Hematopoietic multipotent progenitor cell treated with erythropoietin and hydrocortisone succinate and interleukin-3 and kit ligand, for 8 days (in vitro differentiated cells): ENCODE measurements around the gene MS4A6E.
"Not testable (repeated sequence)": the region's sequence is repeated elsewhere in the genome, so short reads cannot be mapped to it uniquely, and the experiment has no call there.

Experiments used
- DNase-seq: peaks from one replicate; pipeline ENCODE4 v3.0.0-alpha.2; 2015

The MS4A6E gene

DNA sequence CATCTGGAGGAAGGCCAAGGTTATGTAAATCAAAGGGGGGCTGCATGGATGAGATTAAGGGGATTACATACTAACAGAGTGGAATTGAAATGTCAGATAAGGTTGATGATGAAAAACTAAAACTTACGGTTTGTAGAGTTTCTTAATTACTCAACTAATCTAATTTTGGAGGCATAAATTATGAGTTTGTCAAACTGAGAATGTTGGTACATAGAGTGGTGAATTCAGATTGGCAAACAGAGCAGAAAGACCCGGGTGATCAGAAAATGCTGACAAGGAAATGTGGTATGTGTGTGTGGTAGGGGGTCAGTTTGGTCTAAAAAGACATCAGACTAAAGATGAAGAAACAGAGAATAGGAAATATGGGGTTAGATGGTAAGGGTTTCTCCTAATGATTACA, 11.0 kb downstream of the MS4A6E start:
- no peak for DNase-seq

DNA sequence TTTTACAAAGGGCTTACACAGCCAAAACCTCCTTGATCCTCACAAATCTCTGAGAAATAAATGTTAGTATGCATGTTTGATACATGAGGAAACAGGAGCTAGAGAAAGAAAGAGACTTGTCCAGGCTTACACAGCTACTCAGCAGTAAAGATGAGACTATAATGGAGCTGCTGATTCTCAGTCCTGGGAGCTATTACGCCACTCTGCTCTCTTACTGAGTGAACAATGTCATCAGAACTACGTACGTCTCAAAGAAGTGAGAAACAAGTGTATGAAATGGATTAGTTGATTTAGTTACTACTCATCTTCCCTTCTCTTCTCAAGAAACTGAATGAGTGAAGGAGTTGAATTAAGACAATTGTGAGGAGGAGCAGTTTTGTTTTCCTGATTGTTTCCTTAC, 12.3 kb downstream of the MS4A6E start:
- no peak for DNase-seq

DNA sequence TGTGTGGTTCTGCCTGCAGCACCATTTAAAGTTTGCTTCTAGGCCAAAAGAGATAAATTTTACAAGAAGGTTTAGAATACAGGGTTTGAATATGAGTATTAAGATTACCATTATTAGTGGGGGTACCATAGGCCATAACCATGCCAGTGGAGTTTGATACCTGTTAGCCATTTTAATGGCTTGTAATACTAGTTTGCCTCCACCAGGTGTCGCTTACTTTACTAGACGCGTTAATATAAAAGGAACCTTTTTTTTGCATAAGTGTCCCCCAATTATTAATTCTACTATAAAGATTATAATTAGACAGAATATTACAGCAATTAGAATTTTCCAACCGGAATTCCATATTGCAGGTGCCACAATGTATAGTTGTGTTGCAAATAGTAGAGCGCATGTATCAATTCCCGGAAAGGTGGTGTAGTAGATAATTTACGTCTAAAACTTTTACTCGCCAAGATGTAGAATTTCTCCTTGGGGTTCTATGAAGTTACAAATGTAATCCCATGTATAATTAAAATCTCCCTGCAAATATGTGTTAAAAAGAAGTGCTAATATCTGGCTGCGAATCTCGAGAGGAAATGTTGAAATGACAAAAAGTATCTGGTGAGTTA, 16.1 kb downstream of the MS4A6E start:
- DNase-seq = peak; percentile 54

DNA sequence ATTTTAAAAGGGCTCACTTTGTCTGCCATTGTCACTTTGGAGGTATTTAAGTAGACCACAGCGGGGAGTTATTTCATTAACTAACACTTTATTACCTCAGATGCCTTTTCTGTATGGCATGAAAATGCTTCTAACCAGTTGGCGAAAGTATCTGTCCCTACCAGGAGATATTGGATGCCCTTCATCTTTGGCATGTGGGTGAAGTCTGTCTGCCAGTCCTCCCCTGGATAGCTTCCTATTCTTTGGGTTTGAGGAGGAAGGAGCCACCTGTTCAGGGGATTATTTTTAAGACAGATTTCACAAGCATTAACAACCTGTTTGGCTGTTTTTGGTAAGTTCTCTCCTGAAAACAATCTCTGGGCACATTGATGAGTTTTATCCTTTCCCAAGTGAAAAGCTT, 17.1 kb downstream of the MS4A6E start:
- no peak for DNase-seq

DNA sequence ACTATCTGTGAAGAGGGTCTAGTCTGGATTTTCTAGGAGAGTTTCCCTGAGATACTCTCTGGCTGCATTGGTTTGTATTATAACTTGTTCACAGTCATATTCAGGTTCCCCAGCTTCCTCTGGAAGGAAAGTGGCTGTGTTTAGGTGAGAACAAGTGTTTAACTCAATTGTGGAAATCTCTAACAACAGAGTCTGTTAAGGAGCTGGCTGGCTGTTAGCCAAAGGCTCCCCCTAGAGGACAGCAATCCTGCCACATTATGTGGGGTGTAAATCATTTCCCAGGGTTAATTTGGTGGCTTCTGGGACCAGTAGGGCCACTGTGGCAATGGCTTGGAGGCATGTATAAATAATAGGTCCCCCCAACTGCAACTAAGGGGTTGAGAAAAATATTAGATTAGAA, 18.4 kb downstream of the MS4A6E start:
- peak; percentile 51 for DNase-seq

DNA sequence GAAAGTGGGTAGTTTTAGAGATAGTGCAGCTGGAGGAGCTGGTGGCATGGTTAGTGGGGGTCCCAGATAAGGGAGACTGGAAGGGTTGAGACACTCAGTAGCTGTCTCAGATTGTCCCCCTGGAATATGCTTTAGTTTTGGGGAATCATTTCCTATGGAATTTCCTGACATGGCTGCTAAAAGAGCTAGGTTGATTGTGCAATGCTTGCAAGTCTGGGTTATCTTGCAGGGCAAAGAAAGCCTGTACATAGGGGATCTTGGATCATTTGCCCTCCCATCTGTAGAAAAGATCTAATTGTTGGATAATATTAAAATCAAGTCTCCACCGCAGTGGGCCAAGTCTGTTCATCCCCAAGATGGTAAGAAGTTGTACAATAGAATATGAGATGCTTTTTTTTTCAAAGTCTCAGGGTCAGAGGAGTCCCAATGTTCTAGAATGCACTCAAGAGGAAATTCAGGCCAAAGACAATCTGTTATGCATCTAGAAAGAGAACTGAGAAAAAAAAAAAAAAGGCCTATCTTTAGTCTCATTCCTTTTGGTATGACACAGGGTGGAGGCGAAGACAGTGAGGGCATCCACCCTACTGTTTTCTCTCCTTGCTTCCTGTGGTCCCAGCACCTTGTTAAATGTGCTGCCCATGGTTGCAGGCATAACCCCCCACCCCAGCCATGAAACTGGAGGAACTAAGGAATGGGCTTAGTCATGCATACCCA, 20.2 kb downstream of the MS4A6E start:
- DNase-seq = no peak

DNA sequence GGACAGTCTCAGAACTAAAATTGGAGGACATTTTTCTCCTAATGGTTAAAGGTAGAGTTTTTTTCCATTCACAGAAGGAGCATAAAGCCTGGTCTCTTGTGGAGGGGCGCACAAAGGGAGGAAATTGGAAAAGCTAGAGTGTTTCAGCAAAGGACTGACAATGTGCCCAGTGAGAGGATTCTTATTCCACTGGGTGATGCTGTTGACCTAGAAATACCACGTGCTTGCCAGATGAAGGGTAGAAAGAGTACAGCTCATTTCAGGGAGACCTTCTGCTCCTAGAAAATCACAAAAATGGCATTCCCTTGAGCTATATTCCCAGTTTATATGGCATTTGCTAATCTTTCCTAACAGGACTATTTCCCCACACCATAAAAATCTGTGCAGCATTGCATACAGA, 21.1 kb downstream of the MS4A6E start:
- no peak for DNase-seq

DNA sequence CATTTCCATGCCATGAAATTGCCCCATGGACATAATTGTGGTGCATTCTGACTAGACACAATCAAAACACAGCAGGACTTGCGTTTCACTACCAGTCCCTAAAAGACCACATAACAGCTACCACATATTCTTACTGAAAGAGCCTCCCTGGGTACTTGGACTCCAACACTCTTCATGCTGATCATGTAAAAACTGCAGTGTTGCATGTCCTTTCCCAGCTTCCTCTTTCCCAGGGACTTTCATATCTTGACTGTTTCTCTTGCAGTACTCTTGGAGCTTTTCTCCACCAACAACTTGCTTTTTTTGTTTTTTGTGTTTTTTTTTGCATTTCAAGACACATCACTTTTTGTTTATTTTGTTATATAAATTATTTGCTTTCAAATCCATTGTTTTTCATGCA, 22.9 kb downstream of the MS4A6E start:
- no peak for DNase-seq

DNA sequence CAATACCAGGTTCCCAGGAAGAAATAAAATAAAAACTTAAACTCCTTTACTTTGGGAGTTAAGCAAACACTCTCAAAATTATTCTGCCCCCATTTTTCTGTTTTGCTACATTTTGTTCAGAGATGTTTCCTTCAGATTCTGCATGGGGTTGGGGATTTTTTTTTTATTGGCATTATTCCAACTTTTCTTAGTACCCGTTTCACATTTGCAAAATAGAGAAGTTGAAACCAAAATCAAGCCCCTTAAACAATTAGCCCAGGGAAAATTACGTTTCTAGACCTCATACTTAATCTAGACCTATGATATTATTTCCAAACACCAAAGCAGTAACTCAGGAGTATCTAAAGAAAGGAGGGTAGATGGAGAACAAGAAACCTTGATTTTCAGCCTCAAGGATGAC, 30.7 kb downstream of the MS4A6E start:
- DNase-seq = no peak

DNA sequence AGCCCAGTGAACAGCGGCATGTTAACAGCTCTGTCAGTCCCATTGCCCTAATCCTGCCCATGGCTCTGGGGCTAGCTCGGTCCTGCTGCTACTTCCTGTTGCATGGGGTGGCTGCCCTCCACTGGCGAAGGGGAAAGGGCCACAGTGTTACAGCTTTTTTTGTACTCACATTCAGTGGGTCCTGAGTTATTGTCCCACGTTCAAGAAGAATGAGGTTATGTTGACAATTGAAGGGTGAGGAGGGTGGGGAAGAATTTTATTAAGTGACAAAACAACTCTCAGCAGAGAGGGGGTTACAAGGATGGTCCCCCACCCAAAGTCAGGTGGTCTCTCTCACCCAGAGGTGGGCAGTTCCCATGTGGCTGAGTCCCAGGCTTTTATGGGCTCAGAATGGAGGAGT, 33.6 kb downstream of the MS4A6E start:
- DNase-seq = no peak

DNA sequence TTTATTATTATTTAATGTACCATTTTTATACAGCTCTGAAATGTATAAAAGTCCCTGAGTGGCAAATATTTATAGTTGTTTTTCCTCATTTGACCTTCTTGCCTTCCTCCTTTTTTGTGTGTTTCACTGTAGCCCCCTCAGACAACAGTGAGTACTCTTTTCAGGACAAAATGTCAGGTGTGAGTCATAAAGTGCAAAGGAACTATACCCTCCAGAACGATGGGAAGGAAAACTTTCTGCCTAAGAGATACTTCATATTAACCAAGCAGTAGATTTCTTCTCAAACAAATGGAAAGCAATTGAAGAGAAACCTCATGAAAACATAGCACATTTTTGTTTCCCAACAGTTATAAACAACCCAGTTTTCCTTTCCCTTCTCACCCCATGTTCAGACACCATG, 35.2 kb downstream of the MS4A6E start:
- DNase-seq = no peak

DNA sequence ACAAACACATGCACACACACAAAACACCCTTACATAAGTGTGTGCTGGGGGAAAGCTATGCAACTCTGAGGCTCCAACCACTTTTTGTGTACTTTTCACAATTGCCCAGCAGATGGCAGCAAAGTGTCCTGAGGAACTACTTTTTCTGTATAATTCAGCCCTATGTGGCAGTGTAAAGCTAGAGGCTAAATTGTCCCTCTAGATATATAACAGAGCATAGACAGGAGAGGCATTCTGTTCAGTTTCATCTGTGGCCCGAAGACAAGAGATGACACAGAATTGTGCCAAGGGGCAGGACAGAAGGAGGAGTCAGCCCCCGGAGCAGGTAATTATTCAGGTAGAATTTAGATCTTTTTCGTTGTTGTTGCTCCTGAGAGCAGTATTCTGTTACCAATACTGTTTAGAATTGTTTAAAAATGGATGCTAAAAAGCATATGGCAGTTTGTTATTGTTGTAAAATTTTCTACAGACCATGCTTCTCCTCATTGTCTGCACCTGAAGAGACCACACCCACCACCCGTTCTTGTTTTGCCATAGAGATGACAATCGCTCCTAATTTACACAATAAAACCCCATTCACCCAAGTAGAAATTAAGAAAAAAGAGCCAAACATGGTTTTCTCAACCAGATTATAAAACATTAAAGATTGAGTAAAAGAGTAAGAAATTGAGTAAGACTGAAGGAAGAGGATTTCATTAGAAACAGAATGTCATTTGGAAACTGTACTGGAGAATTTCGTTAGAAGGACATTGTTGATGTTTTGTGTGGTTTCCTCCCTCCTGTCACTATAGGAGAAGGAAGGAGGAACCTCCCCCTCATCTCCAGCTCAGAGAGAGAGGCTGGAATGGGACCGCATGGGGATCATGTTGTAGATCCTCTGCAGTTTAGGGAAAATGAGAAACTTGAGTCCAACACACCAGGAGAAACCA, 36.8 kb downstream of the MS4A6E start:
- DNase-seq = peak; percentile 73

DNA sequence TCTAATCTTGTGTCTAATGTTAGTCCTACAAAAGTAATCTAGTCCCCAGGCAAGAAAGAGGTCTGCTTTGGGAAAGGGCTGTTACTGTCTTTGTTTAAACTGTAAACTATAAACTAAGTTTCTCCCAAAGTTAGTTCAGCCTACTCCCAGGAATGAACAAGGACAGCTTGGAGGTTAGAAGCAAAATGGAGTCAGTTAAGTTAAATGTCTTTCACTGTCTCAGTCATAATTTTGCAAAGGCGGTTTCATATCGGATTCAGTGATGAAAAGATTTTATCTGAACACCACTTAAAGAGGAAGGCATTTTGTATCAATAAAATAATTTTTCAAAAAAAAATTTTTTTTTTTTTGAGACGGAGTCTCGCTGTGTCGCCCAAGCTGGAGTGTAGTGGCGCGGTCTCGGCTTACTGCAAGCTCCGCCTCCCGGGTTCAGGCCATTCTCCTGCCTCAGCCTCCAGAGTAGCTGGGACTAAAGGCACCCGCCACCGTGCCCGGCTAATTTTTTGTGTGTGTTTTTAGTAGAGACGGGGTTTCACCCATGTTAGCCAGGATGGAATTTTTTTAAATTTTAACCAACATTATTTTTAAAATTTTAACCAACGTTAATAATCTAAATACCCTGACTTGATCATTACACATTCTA, 39.3 kb downstream of the MS4A6E start:
- DNase-seq = not testable (repeated sequence)

DNA sequence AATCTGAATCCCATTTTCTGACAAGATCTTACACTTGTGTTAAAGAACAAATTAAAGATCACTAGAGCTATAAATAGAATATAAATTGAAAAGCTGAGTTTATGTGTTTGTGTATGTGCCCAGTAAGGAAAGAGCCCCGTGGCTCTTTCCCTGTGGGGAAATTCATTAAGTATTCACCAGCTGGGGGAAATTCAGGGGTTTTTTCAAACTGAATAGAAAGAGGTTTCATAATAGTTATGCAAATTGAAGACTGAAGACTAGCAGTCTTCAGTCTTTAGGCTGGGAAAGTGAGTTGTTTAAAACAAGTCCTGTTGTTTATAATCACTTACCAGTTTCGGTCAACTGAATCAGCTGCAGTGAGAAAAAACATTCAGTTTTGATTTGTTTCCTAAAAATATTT, 40.0 kb downstream of the MS4A6E start:
- no peak for DNase-seq

DNA sequence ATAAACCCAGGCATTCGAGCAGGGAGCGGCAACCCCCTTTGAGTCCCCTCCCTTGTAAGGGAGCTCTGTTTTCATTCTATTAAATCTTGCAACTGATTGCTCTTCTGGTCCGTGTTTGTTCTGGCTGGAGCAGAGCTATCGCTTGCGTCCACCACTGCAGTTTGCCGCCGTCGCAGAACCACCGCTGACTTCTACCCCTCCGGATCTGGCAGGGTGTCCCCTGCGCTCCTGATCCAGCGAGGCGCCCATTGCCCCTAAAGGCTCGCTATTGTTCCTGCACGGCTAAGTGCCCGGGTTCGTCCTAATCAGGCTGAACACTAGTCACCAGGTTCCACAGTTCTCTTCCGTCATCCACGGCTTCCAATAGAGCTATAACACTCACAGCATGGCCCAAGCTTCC, 40.8 kb downstream of the MS4A6E start:
- DNase-seq = no peak

DNA sequence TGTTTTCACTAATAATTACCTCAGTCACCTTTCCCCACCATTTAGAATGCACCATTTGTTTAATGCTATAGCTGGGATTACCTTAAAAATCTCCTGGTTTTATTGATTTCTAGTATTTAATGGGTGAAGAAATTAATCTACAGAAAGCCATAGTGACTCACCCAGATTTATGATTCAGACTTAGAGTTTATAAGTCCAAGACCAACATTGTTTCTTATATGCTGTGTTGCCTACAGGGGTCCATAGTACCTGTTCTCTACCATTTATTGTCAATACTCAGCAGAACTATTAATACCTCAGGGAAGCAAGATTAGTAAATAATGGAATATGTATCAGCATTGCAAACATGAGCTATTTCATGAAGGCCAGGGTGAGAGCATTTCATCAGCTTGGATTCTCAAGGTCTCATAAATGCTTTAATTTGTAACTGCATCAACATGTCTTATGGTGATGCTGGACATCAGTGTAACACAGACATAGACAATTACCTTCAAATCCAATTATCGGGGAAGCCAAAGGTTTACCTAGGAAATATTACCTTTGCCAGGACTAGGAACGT, 43.3 kb downstream of the MS4A6E start:
- no peak for DNase-seq

DNA sequence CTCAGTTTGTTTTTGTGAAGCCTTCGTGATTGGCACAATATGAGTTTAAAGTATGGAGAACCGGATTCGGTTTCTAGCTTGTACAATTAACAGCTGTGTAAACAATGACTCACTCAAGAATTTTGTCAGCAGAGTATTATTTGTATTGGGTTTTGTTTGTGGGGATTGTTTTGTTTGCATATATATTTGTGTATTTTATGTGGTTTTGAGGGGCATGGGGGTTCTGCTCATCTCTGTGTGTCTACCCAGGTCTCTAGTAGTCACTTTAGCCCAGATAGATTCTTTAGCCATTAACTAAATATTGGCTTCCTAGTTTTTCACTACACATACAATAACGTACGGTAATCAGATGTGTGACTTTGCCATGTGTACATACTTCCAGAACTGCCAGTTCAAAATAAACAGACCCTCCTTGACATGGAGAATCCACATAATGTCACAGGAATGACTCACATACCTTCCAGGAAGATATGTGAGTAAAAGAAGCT, 43.8 kb downstream of the MS4A6E start:
- DNase-seq = no peak

DNA sequence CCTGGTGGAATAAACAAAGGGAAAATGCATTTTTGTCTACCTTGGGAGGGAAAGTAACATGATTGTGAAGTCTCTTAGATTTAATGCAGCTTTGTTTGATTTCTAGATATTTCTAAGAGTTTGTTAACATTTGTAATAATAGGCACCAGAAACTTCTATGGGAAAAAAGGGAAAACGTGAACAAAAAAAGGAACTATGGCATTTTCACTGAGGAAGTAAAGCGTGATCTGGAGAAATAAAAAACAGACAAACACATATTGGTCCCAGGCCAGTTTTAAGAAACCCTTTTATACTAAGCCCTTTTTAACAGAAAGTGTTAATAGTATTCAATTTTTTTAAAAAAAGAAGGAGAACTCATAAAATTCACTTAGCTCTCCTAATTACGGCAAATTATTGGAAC, 44.3 kb downstream of the MS4A6E start:
- no peak for DNase-seq

DNA sequence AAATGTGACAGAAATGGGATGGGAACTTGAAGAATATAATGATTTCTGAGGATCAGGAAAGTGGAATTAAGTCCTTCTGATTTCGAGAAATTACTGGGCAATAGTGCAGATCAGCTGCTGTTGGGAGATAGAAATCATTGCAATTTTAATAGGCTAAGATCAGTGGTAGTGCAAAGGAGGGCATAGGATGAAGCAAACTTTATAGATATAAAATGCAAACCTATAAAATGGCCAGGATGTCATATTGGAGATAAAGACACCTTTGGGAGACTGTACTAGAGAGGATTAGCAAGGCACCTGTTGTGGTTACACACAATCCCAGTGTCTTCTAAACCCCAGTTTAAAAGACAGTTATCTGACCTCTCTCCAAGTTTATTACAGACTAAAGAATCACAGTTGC, 44.8 kb downstream of the MS4A6E start:
- no peak for DNase-seq

DNA sequence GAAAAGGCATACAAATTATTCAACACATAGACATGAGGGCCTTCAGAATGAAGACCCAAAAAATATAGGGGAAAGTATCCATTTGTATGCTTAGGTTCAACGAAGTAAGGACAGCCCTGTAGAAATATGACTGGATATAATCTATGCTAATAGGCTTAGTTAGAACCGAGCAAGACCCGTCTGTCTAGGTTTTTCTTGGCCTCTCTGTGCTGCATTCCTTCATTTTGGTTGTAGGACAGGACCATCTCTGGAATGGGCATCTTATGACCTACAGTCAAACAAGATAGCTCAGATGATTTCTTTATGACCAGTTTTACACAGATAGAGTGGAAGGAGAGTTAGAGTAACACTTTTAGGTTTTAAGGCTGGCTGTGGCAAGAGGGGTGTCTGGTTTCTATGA, 45.7 kb downstream of the MS4A6E start:
- no peak for DNase-seq

DNA sequence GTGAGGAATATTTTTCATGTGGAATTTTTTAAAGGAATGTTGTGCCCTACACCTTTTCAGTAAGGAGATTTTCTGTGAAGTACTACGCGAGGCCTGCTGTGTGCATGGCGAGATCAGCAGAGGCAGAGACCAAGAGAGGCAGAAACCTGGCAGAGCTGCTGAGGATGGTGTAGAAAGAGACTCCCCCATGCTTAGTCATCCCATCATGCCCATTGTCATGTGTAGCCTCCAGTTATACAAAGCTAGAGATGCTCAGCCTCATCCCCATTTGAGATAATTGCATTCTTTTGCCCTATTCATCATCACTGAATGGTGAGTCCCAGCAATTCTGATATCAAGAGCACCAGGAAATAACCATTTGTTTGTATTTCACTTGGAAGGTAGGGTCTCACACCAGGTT, 48.3 kb downstream of the MS4A6E start:
- DNase-seq = no peak

DNA sequence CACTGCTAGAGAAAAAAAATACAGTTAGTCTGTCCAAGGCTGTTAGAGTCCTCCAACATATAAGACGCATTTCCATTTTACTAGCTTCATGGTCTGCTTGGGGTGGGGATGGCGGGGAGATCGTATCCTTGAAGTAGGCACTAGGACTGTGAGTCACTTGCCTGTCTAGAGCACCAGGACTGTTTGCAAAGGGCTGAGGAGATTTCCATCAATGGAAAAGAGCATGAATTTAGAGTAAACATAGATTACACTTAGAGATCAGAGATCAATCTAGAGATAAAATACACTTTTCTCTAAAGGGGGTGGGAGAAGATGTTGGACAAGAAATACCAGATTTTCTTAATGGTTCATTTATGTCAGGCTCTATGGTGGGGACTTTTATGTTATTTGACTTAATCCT, 49.5 kb downstream of the MS4A6E start:
- DNase-seq = no peak
